Prostate gland (tissue), 2 donors: ENCODE measurements around the gene TAMM41. TPM values are rescaled to one million over a fixed set of nuclear protein-coding genes. Genes with fewer than 3 reads are reported as not detected.

Source experiments
- DNase-seq: peaks from one replicate; pipeline ENCODE4 v3.0.0-alpha.2; 2019; ENCODE audit warnings: low spot score
- H3K27ac ChIP-seq, 2 donors: fragments of 200-600 bp; sonication (generic); 2 replicates each; pipeline ENCODE4 v1.5.1; 2017 to 2019
- H3K27me3 ChIP-seq: fragments of 200-600 bp; sonication (generic); replicated peaks from 2 replicates; pipeline ENCODE4 v1.5.1; 2019; ENCODE audit not compliant: insufficient read depth
- H3K36me3 ChIP-seq, 2 donors: fragments of 200-600 bp; sonication (generic); 1 replicate in 1 of 2; 2 replicates in 1 of 2; pipeline versions ENCODE4 v1.5.1 to v1.8.1; 2017 to 2019
- H3K4me1 ChIP-seq: fragments of 200-600 bp; sonication (generic); replicated peaks from 2 replicates; pipeline ENCODE4 v1.5.1; 2019
- H3K4me3 ChIP-seq, 2 donors: fragments of 200-600 bp; sonication (generic); 2 replicates each; pipeline ENCODE4 v1.5.1; 2017 to 2019
- H3K9me3 ChIP-seq: fragments of 200-600 bp; sonication (generic); 2 replicates; pipeline ENCODE4 v1.5.1; 2017
- POLR2A ChIP-seq: fragments of 450-650 bp; IDR thresholded peaks from one replicate; pipeline ENCODE4 v1.6.1; 2016; ENCODE audit warnings: antibody characterized with exemption, mild to moderate bottlenecking
- POLR2AphosphoS5 ChIP-seq: sonication (generic); formaldehyde crosslinking; IDR thresholded peaks from one replicate; pipeline ENCODE4 v1.6.1; 2017; ENCODE audit warnings: antibody characterized with exemption
- WGBS: methylation state at CpG from one replicate; pipeline ENCODE4 v1.1.5; 2018; 5-methylcytosine and 5-hydroxymethylcytosine counted together
- intact Hi-C: fragments of 100-400 bp; cut with DNase I; formaldehyde crosslinking; loops from one replicate; pipeline ENCODE4 v1.14.2; 2022
- total RNA-seq, 2 donors: library from RNA; depleted of rRNA; stranded (reverse); fragments of >200 nt; gene quantifications; one replicate each; pipeline ENCODE4 v1.1.0, GENCODE V29; 2016
- TF ChIP-seq, protein P1 (sequence below), 4 experiments: fragments of 200-600 bp in 2 of 4; fragments of 450-650 bp in 2 of 4; sonication (generic) in 2 of 4; IDR thresholded peaks; 1 replicate in 3 of 4; 2 replicates in 1 of 4; pipeline ENCODE4 v1.5.1; 2016 to 2019; ENCODE audit warnings: antibody characterized with exemption in 4 of 4, mild to moderate bottlenecking in 2 of 4, moderate library complexity in 2 of 4

TAMM41 gene
- total RNA-seq, 2 donors from 2014 or later: 11.2 to 18.8 TPM

DNA sequence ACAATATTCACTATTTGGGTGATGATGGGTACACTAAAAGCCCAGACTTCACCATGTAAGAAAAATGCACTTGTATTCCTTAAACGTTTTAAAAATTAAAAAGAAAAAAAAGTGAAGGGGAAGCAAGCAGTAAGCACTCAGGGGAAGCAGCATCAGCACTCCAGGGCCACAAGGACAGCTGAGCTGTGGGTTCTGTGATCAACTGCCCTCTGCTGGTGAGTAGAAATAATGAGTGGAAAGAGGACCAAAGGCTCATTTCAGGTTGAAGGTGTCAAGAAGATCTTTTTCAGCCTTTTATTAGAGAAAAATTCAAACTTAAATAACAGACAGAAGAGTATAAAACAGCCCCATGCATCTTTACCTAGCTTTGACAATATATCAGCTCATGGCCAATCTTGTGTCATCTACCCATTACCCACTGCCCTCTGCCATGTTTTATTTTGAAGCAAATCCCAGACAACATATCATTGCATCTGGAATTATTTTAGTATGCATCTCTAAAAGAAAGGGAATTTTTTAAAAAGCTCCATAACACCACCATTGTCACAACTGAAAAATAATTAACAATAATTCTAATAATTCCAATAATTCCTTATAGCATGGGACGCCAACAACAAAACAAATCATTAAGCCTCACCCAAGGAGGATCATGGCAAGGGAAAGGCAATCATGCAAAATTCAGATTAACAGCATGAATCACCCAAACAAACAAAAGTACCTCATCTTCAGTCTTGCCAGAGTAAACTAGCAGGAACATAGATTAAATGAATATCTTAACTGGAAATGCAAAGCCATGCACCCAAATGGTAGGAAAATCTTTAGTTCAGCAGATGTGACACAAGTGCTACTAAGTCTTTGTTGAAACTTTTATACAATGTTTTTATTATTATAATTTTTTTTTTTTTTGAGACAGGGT, 42.5 kb downstream of the TAMM41 start:
- Histone ChIP-seq H3K27ac (peak overlapping the region in 1 of 2 donors; percentile 45), H3K36me3 (no peaks in the 10 kb centered on the region), H3K4me1 (no peaks in the 10 kb centered on the region), H3K9me3 (no peaks in the 10 kb centered on the region), H3K4me3 (no peak overlapping the region), H3K27me3 (no peaks in the 10 kb centered on the region)
- intact Hi-C loops: loop anchor here (5.0 kb wide), 1 partner anchor 147 kb away; no protein-coding TSS in a partner anchor
- peak; percentile 25 for DNase-seq
- WGBS: 29% methylated on average over 2 of the region's 2 CpGs
- TF ChIP-seq POLR2AphosphoS5 (peak; percentile 80), POLR2A (no peak)
- TF ChIP-seq, protein P1, sequence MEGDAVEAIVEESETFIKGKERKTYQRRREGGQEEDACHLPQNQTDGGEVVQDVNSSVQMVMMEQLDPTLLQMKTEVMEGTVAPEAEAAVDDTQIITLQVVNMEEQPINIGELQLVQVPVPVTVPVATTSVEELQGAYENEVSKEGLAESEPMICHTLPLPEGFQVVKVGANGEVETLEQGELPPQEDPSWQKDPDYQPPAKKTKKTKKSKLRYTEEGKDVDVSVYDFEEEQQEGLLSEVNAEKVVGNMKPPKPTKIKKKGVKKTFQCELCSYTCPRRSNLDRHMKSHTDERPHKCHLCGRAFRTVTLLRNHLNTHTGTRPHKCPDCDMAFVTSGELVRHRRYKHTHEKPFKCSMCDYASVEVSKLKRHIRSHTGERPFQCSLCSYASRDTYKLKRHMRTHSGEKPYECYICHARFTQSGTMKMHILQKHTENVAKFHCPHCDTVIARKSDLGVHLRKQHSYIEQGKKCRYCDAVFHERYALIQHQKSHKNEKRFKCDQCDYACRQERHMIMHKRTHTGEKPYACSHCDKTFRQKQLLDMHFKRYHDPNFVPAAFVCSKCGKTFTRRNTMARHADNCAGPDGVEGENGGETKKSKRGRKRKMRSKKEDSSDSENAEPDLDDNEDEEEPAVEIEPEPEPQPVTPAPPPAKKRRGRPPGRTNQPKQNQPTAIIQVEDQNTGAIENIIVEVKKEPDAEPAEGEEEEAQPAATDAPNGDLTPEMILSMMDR (IDR thresholded peaks at IDR 0.05): peak in 3 of 4 experiments; percentile 40 to 78 (median 72)

DNA sequence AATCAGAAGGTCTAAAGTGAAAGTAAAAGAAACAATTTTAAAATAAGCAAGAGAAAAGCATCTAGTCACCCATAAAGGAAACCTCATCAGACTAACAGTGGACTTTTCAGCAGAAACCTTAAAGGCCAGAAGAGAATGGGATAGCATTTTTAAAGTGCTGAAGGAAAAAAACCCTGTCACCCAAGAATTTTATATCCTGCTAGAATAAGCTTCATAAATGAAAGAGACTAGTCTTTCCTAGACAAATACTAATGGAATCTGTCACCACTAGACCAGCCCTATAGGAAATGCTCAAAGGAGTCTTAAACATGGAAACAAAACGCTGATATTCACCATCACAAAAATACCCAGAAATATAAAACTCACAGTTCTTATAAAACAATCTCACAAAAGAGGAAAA, 46.9 kb downstream of the TAMM41 start:
- DNase-seq: no peak
- Histone ChIP-seq H3K4me3 (no peak overlapping the region), H3K27me3 (no peaks in the 10 kb centered on the region), H3K9me3 (no peaks in the 10 kb centered on the region), H3K27ac (no peak overlapping the region), H3K36me3 (no peaks in the 10 kb centered on the region), H3K4me1 (no peaks in the 10 kb centered on the region)
- TF ChIP-seq, protein P1 (IDR thresholded peaks at IDR 0.05): no peak
- TF ChIP-seq POLR2A: no peak
- TF ChIP-seq POLR2AphosphoS5: no peak
- 97% methylated on average over 1 of the region's 1 CpG for WGBS
- intact Hi-C loops: loop anchor here (5.0 kb wide), 1 partner anchor 142 kb away; no protein-coding TSS in a partner anchor

DNA sequence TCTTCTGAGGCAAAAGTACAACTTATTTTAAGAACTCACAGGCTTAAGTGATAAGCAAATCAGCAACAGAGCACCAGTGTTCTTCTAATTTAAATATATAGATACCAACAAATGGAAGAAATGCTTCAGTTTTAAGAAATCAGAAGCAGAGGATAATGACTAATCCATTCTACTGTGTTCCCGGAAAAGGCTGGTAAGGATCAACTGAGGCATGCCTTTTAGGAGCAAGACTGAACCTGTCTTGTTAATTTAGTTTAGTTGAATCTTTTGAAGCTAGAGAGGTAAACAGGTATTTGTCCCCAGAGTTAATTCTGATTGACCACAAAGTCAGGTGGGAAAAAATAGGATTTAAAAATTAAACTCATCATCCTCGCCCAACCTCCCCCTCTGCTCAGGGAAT, 51.8 kb downstream of the TAMM41 start:
- Histone ChIP-seq H3K4me1 (no peaks in the 10 kb centered on the region), H3K27me3 (no peaks in the 10 kb centered on the region), H3K9me3 (no peaks in the 10 kb centered on the region), H3K36me3 (no peaks in the 10 kb centered on the region), H3K4me3 (no peak overlapping the region), H3K27ac (no peak overlapping the region)
- intact Hi-C loops: no loop called here
- no peak for TF ChIP-seq POLR2A
- no peak for TF ChIP-seq POLR2AphosphoS5
- TF ChIP-seq, protein P1 (IDR thresholded peaks at IDR 0.05): no peak
- WGBS: 90% methylated on average over 2 of the region's 2 CpGs
- DNase-seq: no peak

DNA sequence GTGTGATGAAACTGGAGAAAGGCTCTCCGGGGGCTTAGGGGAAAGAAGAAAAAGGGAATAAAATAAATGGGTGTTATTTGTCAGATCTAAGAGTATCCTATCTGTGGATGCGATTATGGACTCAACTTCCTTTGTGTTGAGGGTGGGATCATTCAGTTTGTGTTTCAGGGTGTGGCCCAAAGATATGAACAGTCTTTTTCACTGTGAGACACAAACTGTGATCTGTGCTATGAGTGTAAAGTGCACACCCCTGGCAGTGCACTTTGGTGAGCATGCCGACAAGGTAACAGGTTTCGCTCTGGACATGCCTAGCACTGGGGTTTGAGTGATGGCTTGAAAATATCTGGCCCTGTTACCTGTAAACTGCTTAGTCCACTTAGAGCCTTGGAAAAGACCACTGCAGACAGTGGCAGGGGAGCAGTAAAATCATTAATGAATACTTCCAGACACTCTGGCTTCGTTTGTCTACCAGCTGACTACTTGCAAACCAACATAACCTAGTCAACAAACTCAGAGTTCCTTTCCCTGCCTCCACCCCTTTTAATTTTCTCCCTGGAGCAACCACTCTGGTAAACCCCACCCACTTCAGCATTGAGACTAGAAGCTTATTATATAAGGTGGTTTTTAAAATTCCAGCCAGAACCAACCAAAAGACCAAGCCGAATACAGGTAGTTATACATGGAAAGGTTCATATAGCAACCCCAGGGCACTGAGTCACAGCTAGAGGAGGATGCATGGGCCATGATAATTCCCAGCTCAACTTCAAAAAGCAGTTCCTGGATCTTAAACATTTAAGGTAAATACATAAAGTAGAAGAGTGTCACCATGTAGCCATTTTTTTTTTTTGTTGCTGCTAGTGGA, 55.1 kb downstream of the TAMM41 start:
- no peaks in the 10 kb centered on the region for H3K4me1 ChIP-seq
- no peaks in the 10 kb centered on the region for H3K9me3 ChIP-seq
- DNase-seq: no peak
- no peak overlapping the region for H3K4me3 ChIP-seq
- intact Hi-C loops: no loop called here
- no peaks in the 10 kb centered on the region for H3K27me3 ChIP-seq
- H3K27ac ChIP-seq: no peak overlapping the region
- H3K36me3 ChIP-seq: no peaks in the 10 kb centered on the region
- 75% methylated on average over 6 of the region's 6 CpGs for WGBS
- TF ChIP-seq, protein P1 (IDR thresholded peaks at IDR 0.05): no peak
- TF ChIP-seq POLR2A (no peak), POLR2AphosphoS5 (no peak)
